GM19468 (cell line): ENCODE data around the gene RHBDF1.
"Not testable (repeated sequence)": the region's sequence is repeated elsewhere in the genome, so short reads cannot be mapped to it uniquely, and the experiment has no call there.

Source experiments
- ATAC-seq: cut with Tn5 transposase; IDR thresholded peaks from one replicate; pipeline ENCODE4 v1.9.1; 2021; ENCODE audit warnings: mild to moderate bottlenecking, moderate library complexity, moderate number of reproducible peaks; ENCODE audit not compliant: unreplicated experiment; ENCODE audit errors: extremely low read depth

Gene RHBDF1

DNA sequence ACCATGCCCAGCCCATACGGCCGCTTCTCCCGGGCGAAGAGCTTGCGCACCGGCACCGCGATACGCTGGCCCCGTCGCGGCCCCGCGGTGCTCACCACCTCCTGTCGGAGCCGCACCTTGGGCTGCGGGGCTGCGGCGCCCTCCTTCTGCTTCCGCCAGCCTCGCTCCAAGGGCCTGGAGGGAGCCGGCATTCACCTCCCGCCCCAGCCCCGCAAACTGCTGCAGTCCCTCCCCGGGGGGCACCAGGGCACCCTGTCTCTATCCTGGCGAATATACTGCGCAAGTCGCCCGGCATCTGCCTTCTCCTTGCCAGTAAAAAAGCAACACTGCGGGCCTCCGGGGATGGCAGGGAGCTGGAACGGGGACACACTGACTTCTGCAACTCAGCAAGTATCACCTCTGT is 10.6 kb downstream of the RHBDF1 start:
- ATAC-seq, result no peak

DNA sequence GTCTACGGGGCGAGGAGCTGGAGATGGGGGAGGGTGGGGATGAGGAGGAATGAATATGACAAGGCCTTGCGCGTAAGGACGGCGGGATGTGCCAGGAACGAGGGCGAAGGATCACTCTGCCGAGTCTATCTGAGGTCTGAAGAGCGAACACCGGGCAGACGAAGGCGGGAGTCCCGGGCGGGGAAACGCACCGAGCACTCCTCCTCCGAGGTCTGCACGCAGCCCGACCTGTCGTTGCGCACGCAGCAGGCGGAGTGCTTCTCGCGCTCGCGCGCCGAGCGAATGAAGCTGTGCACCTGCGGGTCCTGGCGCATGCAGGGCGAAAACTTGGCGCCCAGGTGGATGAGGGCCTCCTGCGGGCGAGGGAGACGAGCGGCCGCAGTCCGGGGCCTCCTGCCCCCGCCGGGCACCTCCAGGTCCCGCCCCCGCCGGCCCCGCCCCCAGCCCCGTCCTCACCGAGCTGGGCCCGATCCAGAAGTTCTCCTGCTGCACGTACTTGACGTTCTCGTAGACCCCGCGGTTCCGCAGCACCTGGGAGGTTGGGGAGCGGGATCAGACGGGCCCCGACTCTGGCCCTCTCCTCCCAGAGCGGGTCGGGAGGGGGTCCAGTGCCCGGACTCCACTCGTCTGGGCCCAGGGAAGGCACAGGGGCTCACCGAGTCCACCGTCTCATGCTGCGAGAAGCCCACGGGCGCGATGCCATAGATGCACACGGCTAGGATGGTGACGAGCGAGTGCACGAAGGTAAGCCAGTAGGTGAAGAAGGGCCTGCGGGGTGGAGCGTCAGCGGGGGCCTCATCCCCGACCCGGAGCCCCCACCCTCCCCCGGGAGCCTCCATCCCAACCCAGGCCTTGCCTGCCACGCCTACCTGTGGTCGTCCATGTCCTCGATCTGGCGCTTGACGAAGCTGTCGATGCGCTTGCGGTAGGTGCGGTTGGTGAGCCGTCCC is 11.2 kb downstream of the RHBDF1 start:
- ATAC-seq, result no peak

DNA sequence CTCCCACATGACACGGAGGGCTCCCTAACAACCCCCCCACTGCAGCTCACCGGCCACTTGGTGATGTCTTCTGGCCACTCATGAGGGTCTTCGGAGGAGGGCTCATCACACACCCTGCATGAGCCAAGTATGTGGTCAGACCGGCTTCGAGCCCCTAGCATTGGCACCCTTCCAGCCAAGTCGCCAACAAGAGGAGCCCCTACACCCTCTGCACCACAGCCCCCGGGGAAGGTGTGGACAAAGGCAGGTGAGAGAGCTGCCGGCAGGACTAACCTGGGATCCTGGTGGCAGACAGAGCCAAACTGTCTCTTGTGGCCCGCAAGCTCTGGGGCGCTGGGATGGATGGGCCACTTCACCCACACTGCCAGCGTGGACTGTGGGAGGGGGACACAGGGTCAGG is 12.3 kb downstream of the RHBDF1 start:
- ATAC-seq, result no peak

DNA sequence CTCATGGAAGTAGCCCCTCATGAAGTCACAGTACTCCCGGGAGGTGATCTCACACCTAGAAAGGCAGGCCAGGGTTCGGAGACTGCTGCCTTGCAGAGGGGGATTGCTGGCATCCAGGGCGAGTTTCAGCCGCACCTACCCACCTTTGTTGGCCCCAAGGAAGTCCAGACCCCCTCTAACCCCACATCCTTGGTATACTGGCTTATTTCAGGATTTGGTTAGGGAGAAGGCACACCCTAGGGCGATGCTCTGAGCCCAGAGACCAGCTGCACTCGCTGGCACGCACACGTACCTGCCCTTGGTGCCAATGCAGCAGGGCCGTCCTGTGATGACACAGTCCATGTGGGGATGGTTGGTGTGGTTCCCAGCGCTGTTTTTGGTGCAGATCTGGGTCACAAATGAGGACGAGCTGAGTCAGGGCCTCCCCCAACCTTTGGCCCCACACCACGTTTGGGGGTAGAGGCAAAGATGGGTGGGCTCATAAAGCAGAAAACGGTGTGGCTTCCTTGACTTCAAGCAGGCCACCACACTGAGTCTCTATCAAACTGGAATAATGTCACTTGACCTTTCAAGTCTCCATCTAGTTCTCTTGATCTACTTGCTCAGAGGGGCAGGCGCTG is 12.9 kb downstream of the RHBDF1 start:
- no peak for ATAC-seq

DNA sequence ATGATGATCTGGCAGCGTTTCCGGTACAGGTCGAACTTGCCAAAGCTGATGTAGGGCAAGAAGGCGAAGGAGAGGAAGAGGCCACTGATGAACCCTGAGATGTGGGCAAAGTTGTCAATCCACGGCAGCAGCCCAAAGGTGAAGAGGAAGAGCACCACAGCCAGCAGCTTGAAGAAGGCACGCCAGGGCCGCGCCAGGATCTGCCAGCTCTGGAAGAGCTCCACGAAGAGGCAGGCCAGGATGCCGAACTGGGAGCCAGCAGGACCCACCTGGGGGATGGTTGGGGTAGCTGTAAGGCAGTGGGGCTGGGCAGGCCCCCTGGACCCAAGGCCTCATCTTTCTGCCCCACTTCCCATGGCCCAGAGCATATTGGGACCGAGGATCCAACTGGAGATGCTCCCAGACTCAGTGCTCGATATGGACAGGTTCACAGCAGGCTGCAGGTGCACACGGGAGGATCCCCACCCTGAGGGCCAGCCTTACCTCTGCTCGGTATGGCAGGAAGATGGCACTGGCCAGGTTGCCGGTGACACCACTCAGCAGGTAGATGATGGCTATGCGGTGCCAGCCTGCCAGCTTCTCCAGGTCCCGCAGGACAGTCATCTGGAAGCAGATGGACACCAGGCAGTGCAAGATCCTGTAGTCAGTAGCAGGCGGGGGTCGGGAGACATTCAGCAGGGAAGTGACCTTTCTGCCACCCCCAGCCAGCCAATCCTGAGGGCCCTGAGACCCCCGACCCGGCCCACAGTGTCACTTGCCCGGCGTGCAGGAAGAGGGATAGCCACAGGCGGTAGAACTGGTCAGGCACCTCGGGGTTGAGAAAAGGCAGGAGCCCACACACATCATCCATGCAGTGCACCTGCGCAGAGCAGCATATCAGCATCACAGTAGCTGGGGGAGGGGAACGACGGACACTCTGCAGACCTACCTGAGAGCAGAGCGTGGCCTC is 13.7 kb downstream of the RHBDF1 start:
- ATAC-seq, result no peak

DNA sequence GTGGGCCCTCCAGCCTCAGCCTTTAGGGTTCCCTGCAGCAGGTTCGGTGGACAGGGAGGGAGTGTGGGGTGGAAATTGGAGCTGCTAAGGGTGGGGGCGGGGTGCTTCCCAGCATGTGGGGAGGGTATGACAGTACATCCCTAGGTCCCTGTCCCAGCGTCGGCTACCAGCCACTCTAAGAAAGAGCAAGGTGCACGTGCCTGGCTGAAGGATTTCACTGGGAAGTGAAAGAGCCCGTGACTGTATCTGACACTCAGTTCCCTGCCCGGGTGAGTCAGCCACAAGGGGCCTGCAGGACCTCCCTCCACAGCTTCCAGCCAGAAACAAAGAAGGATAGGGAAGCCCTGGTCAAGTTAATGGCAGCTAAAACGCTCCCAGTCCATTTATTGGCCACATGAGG is 14.7 kb downstream of the RHBDF1 start:
- no peak for ATAC-seq

DNA sequence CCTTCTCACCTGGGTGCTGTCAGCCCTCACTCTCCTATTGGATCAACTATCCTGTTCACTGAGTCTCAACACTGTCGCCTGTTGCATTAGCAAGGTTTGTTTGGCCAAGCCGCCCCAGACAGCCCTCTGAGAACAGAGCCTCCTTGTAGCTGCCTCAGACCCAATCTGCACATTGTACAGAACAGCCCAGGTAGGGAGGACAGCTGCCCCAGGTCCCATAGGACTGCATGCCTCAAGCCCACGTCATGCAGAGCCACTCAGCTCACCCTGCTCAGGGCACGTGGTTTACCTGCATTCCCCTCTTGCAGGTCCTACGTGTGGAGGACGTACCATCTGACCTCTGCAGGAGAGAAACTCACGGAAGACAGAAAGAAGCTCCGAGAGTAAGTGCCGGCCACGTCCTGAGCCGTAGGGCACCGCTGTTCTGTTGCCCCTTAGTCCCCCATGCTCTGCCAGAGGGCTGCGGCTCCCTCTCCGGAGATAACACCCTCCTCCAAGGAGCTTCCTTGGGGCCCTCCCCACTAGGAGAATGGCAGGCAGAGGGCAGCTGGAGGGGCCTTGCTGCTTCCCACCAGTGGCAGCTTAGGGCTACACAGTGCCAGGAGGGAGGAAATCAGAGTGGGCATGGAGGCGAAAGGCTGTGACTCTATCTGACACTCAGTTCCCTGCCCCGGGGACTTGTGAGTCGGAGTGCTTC is 16.1 kb downstream of the RHBDF1 start:
- ATAC-seq, result no peak

DNA sequence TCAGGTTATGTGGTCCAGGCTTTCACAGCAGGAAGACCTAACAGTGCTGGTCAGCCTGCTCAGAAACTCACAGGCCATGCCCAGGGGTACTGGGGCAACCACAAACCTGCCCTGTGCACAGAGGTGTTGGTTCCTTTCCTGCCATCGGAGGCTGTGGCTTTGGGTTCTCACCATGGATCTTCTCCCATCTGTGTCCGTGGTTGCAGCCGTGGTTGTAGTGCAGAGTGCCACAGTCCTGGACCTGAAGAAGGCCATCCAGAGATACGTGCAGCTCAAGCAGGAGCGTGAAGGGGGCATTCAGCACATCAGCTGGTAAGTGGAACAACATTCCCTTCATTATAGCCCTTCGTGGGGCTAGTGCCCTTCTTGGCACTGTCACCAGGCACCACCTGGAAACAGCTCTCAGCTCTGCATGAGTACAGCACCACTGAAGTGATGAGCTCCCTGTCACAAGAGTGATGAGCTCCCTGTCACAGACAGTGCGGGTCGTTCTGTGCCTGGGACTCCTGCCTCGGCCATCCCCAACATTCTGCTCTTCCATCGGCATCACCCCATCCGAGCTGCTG is 16.8 kb downstream of the RHBDF1 start:
- ATAC-seq, result no peak

DNA sequence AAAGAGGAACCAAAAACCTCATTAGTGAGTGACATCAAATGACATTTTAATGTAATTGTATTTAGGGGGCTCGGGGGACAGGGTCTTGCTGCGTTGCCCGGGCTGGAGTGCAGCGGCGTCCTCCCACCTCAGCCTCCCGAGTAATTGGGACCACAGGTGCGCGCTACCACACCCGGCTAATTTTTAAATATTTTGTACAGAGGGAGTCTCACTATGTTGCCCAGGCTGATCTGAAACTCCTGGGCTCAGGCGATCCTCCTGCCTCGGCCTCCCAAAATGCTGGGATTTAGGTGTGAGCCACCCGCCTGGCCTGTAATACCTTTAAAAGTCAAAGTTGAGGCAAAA is 18.2 kb downstream of the RHBDF1 start:
- ATAC-seq, result no peak

DNA sequence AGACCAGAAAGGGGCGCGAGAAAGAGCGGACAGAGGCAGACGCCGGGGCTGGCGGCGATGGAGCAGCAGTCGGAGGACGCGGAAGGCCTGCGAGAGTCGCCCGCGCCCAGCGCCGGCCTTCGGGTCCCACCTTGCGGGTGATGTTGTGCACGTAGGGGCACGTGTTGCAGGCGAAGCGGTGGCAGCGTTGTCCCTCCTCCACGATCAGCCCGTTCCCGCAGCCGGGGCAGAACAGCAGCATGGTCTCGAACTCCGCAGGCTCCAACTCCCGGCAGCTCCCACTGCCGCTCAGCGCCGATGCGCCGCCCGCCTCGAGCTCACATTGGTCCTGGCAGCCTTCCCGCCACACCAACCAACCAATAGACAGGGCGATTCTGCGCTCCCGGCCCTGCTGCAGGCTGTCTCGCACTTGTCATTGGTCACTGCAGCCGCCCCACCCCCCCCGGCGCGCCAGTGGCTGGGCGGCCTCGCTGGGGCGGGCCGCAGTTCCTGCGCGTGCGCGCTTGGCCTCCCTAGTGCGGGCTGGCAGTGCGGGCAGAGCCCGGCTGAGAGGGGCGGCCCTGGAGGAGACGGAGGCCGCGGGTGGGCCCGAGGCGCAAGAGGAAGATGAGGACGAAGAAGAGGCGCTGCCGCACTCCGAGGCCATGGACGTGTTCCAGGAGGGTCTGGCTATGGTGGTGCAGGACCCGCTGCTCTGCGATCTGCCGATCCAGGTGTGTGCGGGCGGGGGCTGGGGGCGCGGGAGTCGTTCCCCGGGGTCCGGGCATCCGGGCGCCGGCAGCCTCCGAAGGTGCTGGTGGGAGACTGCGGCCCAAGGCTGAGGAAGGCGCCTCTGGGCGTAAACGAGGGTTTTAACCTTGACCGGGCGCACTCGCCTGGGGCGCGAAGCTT is 18.8 kb downstream of the RHBDF1 start, which contains the start of the genes POLR3K and SNRNP25:
TSS of gene POLR3K (minus strand) at position 263 of the 891 bp plus-strand sequence. CDS start at position 241, 22 bp downstream.
TSS of gene SNRNP25 (plus strand) at position 483 of the 891 bp plus-strand sequence. CDS start at position 672, 189 bp downstream.
- ATAC-seq, result peak; percentile 77

DNA sequence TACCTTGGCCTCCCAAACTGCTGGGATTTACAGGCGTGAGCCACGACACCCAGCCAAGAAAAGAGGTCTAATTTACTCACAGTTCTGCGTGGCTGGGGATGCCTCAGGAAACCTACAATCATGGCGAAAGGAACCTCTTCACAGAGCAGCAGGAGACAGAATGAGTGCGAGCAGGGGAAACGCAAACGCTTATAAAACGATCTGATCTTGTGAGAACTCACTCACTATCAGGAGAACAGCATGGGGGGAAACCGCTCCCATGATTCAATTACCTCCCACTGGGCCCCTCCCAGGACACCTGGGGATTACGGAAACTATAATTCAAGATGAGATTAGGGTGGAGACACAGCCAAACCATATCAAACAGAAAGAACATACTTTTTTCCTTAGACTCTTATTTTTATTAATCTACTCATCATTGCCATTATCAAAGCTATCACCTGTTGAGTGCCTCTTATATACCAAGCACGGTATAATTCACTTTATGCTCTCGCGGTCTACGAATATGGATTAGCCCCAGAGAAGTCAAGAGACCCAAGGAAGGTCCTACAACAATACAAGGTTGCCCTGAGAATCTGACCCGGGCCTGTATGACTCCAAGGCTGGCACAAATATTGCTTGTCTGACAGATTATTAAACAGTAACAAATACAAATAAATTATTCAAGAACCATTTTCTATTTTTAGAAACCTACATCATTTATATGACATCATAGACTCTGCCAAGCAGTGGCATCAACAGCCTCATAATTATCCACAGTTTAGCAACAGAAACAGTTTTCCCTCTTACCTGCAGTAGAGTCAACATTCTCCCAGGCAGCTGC is 21.5 kb downstream of the RHBDF1 start:
- ATAC-seq, result no peak

DNA sequence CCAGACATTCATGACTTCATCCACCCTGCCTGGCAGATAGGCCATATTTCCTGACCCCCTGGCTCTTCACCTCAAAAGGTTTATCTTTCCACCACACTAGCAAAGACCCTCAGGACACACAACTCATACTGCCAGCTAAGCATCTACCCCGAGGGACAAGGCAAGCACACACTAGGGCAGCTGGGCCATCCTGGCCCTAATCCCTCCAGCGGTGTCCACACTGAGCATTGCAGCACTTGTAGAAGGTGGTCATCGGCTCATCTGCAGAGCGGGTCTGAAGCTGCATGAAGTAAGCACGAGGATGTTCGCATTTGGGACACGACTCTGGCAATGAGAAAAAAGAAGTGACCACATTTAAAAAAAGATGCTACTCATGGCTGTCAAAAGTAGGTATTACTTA is 25.2 kb downstream of the RHBDF1 start:
- ATAC-seq, result no peak

DNA sequence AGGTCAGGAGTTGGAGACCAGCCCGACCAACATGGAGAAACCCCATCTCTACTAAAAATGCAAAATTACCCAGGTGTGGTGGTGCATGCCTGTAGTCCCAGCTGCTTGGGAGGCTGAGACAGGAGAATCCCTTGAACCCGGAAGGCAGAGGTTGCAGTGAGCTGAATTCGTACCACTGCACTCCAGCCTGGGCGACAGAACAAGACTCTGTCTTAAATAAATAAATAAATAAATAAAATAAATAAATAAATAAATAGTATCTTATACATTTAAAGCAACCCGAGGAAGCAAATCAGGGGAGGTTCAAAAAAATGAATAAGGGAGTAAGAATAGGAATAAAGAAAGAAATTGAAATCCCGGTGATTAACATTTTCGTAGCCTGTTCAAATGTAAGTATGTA is 25.9 kb downstream of the RHBDF1 start:
- not testable (repeated sequence) for ATAC-seq

DNA sequence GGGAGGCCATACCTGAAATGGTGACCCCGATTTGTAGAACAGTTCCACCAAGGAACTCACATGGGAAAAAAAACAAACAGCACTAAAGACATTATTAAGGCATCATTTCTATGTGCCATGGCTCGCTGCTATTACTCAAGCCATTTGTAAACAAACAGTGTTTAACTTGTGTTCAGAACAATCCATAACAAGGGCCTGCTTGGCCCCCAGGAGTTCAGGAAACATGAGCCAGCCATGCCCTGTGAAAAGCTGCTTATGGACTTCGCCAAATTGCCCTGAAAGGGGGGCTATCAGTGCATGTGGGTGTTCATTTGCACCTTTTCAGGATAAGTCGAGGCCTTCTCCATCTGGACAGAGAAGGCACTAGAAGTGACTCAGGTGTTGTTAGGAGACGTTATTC is 27.0 kb downstream of the RHBDF1 start:
- no peak for ATAC-seq

DNA sequence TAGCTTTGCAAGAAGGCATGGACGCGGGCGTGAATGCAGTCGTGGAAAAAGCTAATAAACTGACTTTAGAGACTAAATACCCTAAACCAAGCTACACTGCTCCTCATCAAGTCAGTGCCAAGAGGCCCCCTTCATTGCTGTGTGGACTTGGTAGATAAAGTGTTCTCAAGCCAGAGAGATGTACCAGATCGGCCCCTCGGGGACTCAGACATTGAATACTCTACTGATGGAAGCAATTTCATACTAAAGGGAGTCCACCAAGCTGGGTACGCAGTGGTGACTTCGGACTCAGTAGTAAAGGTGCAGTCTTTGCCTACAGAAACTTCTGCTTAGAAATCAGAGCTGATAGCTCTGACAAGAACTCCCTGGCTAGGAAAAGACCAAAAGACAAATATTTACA is 27.8 kb downstream of the RHBDF1 start:
- ATAC-seq, result no peak

DNA sequence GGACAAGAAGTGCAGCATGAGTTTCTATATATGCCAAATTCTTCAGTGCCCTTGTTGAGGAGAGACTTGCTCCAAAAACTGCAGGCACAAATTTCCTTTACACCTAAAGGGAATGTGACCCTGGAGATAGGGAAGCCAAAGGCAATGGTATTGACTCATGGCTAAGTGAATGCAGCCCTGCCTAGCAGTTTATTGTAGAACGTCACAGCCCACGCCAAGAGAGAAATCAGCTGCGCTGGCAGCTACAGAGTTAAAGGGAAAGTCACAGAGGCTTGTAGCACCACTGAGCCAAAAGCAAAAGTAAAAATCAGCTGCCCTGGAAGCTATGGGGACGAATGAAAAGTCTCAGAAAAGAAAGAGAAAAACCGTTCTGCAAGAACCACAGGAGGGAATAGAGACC is 29.1 kb downstream of the RHBDF1 start:
- ATAC-seq, result no peak

DNA sequence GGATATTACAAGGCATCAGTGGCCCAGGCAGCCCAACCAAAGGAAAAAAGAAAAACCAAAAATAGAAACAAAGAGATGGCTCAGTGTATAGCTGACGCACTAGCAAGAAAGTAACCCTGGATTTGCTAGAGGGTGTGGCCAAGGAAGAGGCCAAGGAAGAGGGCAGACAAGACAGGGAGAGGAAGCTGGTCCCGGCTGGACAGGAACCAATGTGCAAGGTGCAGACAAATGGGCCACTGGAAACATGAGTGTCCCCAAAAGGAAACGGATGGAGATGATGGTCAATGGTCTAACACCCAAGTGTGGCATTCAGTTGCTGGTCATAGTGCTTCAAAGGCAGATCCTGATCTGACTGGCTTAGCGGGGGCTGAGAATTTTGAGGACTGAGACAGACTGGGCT is 29.7 kb downstream of the RHBDF1 start:
- no peak for ATAC-seq

DNA sequence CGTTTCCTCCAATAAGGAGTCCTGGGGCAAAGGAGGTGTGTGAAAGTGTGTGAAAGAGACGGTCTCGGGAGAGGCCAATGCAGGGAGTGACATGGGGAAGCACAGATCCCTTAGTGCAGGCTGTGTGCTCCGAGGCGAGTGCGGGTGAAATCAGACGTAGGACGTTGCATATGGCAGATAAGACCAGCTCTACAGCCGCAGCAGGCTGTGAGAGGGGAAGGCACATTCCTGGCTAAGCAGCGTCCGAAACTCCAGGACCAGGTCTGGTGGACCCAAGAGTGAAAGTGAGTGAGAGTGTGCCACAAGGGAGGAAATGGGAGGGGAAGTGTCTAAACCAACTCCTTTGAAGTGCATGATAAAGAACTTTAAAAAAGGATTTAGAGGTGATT is 30.4 kb downstream of the RHBDF1 start:
- no peak for ATAC-seq
